K562 (cell line): ENCODE data around the gene RNF150. TPM values are rescaled to one million over a fixed set of nuclear protein-coding genes. Genes with fewer than 3 reads are reported as not detected.

Experiments
- FOXJ3 ChIP-seq: sonication (generic); formaldehyde crosslinking; IDR thresholded peaks from 2 replicates; pipeline ENCODE4 v1.4.0; 2020; ENCODE audit warnings: mild to moderate bottlenecking, missing genetic modification reagents
- IRF2 ChIP-seq: sonication (generic); formaldehyde crosslinking; IDR thresholded peaks from 2 replicates; pipeline ENCODE4 v1.8.1; 2022; ENCODE audit warnings: mild to moderate bottlenecking, missing genetic modification reagents
- ZC3H8 ChIP-seq: fragments of 450-650 bp; IDR thresholded peaks from 2 replicates; pipeline ENCODE4 v1.6.1; 2017
- polyA plus RNA-seq, 8 experiments: library from polyadenylated mRNA; depleted of rRNA in 4 of 8; stranded (reverse) in 5 of 8; unstranded in 3 of 8; fragments of >200 nt; fragmentation: Nextera tagmentation in 2 of 8; fragmentation: Illumina TruSeq in 1 of 8; extraction: Ambion mirVana in 2 of 8; extraction: Trizol in 1 of 8; gene quantifications; 2 replicates each; pipeline versions ENCODE4 v1.2.1 to v1.2.3, GENCODE V29; 2011 to 2014; ENCODE audit warnings: inconsistent platforms in 1 of 8, missing spikeins in 1 of 8
- total RNA-seq, 7 experiments: library from RNA; depleted of rRNA in 6 of 7; stranded (reverse); fragments of >200 nt in 6 of 7; fragmentation: Illumina TruSeq in 2 of 7; extraction: Trizol in 2 of 7; gene quantifications; 2 replicates each; pipeline versions ENCODE4 v1.2.1 to v1.2.3, GENCODE V29; 2011 to 2021; ENCODE audit warnings: low replicate concordance in 1 of 7
- TF ChIP-seq, protein P1 (sequence below): sonication (generic); formaldehyde crosslinking; IDR thresholded peaks from 2 replicates; pipeline ENCODE4 v1.8.0; 2023; ENCODE audit warnings: missing genetic modification reagents, mild to moderate bottlenecking, borderline replicate concordance
- TF ChIP-seq, protein P2 (sequence below): IDR thresholded peaks from 2 replicates; pipeline ENCODE4 v1.6.1; 2012; ENCODE audit warnings: low read depth, low read length, improper control_type of control experiment, borderline replicate concordance

The RNF150 gene
- total and polyA plus RNA-seq, 9 of the 15 experiments (the other 6 are each of a cell fraction or from before 2014, with no cell fraction given), result 0.09 TPM; not detected in 8

DNA sequence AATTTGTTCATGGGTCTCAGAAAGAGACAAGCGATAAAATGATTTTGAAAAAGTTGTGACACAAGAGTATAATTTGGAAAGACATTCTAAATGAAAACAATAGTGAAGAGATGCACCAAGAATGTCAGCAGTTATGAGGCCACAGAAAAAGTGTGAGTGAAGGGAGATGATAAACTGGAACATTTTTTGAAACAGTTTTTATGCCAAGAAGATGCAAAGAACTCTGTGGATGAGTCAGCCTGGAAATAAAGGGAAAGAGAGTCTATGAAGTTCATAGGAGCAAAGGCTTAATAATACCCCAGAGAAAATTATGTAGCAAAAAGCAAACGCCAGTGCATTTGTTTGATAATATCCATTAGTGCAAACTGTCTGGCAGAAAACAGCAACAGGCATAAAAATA is 188.7 kb downstream of the RNF150 start (continued):
- TF ChIP-seq, protein P1, sequence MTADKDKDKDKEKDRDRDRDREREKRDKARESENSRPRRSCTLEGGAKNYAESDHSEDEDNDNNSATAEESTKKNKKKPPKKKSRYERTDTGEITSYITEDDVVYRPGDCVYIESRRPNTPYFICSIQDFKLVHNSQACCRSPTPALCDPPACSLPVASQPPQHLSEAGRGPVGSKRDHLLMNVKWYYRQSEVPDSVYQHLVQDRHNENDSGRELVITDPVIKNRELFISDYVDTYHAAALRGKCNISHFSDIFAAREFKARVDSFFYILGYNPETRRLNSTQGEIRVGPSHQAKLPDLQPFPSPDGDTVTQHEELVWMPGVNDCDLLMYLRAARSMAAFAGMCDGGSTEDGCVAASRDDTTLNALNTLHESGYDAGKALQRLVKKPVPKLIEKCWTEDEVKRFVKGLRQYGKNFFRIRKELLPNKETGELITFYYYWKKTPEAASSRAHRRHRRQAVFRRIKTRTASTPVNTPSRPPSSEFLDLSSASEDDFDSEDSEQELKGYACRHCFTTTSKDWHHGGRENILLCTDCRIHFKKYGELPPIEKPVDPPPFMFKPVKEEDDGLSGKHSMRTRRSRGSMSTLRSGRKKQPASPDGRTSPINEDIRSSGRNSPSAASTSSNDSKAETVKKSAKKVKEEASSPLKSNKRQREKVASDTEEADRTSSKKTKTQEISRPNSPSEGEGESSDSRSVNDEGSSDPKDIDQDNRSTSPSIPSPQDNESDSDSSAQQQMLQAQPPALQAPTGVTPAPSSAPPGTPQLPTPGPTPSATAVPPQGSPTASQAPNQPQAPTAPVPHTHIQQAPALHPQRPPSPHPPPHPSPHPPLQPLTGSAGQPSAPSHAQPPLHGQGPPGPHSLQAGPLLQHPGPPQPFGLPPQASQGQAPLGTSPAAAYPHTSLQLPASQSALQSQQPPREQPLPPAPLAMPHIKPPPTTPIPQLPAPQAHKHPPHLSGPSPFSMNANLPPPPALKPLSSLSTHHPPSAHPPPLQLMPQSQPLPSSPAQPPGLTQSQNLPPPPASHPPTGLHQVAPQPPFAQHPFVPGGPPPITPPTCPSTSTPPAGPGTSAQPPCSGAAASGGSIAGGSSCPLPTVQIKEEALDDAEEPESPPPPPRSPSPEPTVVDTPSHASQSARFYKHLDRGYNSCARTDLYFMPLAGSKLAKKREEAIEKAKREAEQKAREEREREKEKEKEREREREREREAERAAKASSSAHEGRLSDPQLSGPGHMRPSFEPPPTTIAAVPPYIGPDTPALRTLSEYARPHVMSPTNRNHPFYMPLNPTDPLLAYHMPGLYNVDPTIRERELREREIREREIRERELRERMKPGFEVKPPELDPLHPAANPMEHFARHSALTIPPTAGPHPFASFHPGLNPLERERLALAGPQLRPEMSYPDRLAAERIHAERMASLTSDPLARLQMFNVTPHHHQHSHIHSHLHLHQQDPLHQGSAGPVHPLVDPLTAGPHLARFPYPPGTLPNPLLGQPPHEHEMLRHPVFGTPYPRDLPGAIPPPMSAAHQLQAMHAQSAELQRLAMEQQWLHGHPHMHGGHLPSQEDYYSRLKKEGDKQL (CRISPR knock-in tag), result no peak
- TF ChIP-seq FOXJ3 (CRISPR knock-in tag) (no peak), ZC3H8 (no peak), IRF2 (no peak)
- TF ChIP-seq, protein P2, sequence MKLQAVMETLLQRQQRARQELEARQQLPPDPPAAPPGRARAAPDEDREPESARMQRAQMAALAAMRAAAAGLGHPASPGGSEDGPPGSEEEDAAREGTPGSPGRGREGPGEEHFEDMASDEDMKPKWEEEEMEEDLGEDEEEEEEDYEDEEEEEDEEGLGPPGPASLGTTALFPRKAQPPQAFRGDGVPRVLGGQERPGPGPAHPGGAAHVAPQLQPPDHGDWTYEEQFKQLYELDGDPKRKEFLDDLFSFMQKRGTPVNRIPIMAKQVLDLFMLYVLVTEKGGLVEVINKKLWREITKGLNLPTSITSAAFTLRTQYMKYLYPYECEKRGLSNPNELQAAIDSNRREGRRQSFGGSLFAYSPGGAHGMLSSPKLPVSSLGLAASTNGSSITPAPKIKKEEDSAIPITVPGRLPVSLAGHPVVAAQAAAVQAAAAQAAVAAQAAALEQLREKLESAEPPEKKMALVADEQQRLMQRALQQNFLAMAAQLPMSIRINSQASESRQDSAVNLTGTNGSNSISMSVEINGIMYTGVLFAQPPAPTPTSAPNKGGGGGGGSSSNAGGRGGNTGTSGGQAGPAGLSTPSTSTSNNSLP, result no peak
